Right cardiac atrium (tissue), 5 donors: ENCODE results near the gene DLG4. TPM values are rescaled to one million over a fixed set of nuclear protein-coding genes. Genes with fewer than 3 reads are reported as not detected.
A peak's percentile ranks its signal among the peaks of the same experiment; 100 is the strongest.

Experiments
- ATAC-seq, 2 donors: fragments of 200-7000 bp; cut with Tn5 transposase; one replicate each; pipeline versions ENCODE4 v1.8.0 to v1.9.1; 2020; ENCODE audit warnings: moderate library complexity in 2 of 2, mild to moderate bottlenecking in 1 of 2
- DNase-seq, 3 donors: peaks; one replicate each; pipeline ENCODE4 v3.0.0-alpha.2; 2020
- H3K27ac ChIP-seq: one replicate; pipeline ENCODE4 v1.5.1; 2013; ENCODE audit warnings: mild to moderate bottlenecking, low read length, control low read depth, moderate library complexity
- H3K27me3 ChIP-seq: one replicate; pipeline ENCODE4 v1.6.1; 2013; ENCODE audit not compliant: control insufficient read depth, insufficient read depth
- H3K4me1 ChIP-seq: one replicate; pipeline ENCODE4 v1.6.1; 2013; ENCODE audit warnings: low read length; ENCODE audit not compliant: control insufficient read depth, insufficient read depth
- H3K4me3 ChIP-seq: one replicate; pipeline ENCODE4 v1.5.1; 2013; ENCODE audit warnings: low read length, control low read depth
- H3K9me3 ChIP-seq: one replicate; pipeline ENCODE4 v1.6.1; 2013; ENCODE audit warnings: low read length; ENCODE audit not compliant: control insufficient read depth
- WGBS: extraction: QIAGEN DNeasy Blood & Tissue Kit; methylation state at CpG from one replicate; pipeline ENCODE4 v1.1.7; 2013; 5-methylcytosine and 5-hydroxymethylcytosine counted together
- intact Hi-C, 4 donors: fragments of 100-400 bp; cut with DNase I; formaldehyde crosslinking; loops; one replicate each; pipeline versions ENCODE4 v1.11.0 to v1.14.0; 2022 to 2023
- polyA plus RNA-seq: library from polyadenylated mRNA; stranded (reverse); fragments of 200-250 nt; gene quantifications from one replicate; pipeline ENCODE4 v1.2.3, GENCODE V29; 2013
- total RNA-seq, 4 donors: library from RNA; stranded (reverse); fragmentation: NEBNext Ultra II Directional; extraction: Animal tissue kit (Norgen Biotek cat#: 25700); gene quantifications; one replicate each; pipeline ENCODE4 v1.2.1, GENCODE V29; 2021
- donor health status: healthy with polysubstance abuse.
- donor health status: DM: no; HTN: yes; CAD: no.
- donor health status: DM: no; HTN: no; CAD: no.
- donor health status: DM: no; HTN: yes; CAD: no; lungs with severe emphysema.
- donor health status: DM: yes; HTN: yes; CAD: no.

Gene DLG4
- total and polyA plus RNA-seq, 5 donors, result 23.3 to 36.2 (median 30.8) TPM

DNA sequence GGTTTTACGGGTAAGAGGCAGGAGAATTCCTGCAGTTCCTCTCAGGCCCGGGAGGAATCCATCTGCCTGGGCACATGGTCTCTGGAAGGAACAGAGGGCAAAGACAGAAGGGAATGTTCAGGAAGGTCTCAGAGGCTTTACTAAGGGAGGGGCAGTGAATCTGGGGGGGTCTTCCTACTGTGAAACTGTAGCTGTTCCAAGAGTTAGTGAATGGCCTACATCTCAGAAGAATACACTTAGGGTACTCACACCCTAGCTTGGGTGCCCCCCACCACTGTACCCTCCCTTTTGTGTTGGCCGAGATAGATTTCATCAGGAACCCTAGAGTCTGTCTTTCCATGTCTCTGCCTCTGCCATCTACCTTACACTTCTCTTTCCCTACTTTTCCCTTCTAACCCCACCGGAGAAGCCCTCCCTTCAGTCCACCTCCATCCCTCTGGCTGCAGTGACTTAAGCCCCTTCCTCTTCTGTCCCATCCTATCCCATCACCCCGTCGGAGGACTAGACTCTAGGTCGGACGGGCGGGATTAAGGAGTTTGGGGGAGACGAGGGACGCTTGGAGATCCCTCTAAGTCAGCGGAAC lies 316 bp downstream of the DLG4 start:
- H3K4me3 ChIP-seq, result peak overlapping the region; percentile 78
- intact Hi-C loops, result no loop called here
- 18% methylated on average over 12 of the region's 12 CpGs for WGBS
- no peaks in the 10 kb centered on the region for H3K9me3 ChIP-seq
- ATAC-seq, result no peak
- DNase-seq, result peak in 2 of 3 donors; percentile 6 to 13
- peaks cover 2% of the 10 kb centered on the region for H3K4me1 ChIP-seq
- H3K27me3 ChIP-seq, result no peaks in the 10 kb centered on the region
- H3K27ac ChIP-seq, result peak overlapping the region; percentile 83

DNA sequence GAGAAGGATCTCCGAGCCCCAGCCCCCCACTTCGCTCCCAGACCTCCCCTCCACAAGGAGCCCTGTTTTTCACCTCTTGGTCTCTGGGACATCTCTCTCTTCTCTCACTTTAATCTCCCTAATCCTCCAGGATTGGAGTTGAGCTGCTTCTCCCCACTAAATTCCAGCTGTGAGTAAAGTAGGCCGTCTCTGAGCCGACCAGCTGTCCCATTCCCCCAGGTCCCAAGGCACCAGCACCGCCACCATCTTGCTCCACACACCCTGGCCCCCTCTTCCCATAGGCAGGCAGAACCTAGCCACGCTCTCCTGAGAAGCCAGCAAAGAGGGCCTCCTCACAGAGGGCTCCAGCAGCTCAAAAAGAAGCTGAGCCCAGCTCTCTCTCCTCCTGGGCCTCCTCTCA lies 878 bp downstream of the DLG4 start:
- DNase-seq (peak in 2 of 3 donors; percentile 12 to 32), ATAC-seq (no peak)
- no peaks in the 10 kb centered on the region for H3K9me3 ChIP-seq
- no peak overlapping the region for H3K27ac ChIP-seq
- H3K4me1 ChIP-seq, result peaks cover 2% of the 10 kb centered on the region
- 64% methylated on average over 6 of the region's 6 CpGs for WGBS
- no peaks in the 10 kb centered on the region for H3K27me3 ChIP-seq
- intact Hi-C loops, result no loop called here
- no peak overlapping the region for H3K4me3 ChIP-seq

DNA sequence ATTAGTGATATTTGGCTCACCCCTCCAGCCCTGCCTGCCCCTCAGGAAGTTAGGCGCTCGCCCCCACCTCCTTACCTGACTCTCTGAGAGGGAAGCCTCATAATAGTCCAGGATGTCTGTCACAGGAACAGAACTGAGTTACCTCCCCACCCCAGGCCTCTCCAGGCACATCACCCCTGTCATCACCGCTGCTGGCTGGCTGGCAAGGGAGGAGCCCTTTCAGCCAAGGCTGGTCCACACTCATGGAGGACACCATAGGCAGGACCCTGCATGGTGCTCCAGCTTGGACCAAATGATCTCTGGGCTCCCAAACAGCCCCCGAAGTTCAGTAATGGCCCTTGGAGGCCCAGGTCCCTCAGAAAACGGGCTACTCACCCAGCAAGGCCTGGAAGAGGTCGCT lies 1.5 kb downstream of the DLG4 start:
- WGBS, result 55% methylated on average over 6 of the region's 6 CpGs
- Histone ChIP-seq H3K4me1 (peaks cover 2% of the 10 kb centered on the region), H3K9me3 (no peaks in the 10 kb centered on the region), H3K27me3 (no peaks in the 10 kb centered on the region), H3K27ac (no peak overlapping the region), H3K4me3 (peak overlapping the region; percentile 61)
- DNase-seq, result peak in 2 of 3 donors; percentile 31 to 59
- ATAC-seq, result no peak
- intact Hi-C loops, result no loop called here

DNA sequence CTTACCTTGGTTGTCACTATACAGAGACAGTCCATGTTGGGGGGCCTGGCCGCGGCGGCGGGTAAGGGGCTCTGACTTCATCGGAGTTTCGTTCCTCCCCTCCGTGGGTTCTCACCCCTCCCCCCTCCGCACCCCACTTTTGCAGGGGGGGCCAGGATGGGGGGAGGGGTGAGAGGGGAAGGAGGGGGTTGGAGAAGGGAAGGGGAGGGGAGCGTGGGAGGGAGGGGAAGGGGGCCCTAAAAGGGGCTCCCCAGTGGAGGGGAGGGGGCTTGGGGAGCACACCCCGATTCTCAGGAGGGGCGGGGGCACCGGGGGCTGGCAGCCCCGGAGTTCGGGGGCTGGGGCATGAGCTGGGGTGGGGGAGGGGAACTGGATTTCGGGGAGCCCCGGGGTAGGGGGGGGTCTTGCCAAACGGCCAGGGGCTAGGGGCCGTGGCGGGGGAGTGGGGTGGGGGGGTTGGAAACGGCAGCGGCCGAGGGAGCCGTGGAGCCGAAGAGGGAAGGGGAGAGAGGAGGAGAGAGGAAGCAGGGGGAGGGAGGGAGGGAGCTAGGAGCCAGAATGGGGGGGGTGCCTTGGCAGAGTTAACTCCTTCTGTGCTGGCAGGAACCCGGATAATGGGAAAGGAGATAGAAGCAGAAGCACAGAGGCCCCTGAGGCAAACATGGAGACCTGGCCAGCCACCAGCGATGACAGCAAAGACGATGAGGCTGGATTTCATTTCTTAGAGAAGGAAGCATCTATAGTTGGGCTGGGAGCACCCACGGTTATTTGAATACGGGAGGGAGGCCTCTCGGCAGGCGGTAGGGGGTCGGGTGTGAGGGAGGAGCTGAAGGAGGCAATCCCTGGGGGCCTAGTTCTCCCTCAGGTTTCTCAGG lies 2.3 kb downstream of the DLG4 start:
- Histone ChIP-seq H3K27ac (peak overlapping the region; percentile 5), H3K4me1 (peaks cover 2% of the 10 kb centered on the region), H3K9me3 (no peaks in the 10 kb centered on the region), H3K4me3 (peak overlapping the region; percentile 61), H3K27me3 (no peaks in the 10 kb centered on the region)
- intact Hi-C loops, result no loop called here
- DNase-seq (peak; percentile 67 to 83 (median 82)), ATAC-seq (no peak)
- under 1% methylated on average over 32 of the region's 32 CpGs for WGBS

DNA sequence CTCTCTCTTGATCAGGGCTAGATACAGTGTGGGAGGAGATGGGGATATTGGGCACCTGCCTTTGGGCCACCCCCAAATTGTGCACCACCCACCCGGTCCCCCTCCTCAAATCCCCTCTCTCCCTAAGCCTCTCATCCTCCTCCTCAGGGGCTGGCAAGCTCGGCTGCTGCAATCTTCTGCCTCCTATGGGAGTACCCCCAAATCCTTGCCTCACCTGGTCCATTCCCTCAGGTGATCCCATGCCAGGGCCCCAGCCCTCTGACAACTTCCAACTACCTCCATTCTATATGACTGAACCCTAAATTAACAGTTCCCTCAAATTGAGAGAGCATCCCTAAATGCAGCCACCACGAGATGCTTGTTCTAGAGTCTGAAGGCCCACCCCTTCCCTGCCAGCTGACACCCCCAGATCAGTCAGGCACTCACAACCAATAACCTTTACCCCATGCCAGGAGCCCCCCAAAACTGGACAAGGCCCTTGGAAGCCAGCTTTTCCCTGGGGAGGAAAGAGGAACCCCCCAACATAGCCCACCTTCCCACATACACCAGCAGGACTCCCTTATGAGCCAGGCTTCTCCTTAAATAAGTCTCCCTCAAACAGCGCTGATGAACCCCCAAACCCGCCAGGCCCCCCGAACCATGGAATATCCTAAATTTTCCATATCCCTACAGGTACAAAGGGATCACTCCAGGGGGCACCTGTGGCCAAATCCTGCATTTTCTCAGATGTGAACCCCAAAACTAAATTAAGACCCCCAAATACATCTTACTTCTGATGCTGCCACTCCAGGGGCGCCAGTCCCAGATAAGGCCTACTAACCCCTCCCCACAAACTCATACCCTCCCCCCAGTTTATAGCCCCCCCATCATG lies 3.2 kb downstream of the DLG4 start:
- peak overlapping the region; percentile 17 for H3K27ac ChIP-seq
- intact Hi-C loops, result no loop called here
- no peaks in the 10 kb centered on the region for H3K27me3 ChIP-seq
- peaks cover 2% of the 10 kb centered on the region for H3K4me1 ChIP-seq
- no peaks in the 10 kb centered on the region for H3K9me3 ChIP-seq
- no peak for ATAC-seq
- peak overlapping the region; percentile 61 for H3K4me3 ChIP-seq
- WGBS, result 14% methylated on average over 7 of the region's 7 CpGs
- peak in 1 of 3 donors; percentile 46 for DNase-seq

DNA sequence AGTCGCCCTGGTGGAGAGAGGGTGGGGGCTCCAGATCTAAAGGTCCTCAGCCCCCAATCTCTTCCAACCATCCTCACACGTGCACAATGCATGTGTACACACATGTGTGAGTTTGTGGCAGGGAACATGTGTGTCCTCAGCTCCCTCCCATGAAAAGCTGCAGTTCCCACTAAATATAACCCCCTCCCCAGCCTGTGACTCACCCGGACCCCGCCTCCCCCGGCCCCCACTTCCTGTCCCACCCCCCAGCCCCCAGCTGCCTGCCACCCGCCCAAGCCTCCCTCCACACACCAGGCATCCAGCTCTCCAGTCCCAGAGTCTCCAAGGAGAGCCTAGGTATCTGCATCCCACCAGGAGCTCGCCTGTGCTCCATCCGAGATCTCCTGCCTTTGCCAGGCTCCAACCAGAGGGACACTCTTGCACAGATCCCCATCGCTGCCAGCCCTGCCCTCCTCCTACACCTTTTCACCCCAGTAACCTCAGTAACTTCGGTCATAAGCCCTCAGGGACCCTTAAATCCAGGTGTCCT lies 3.9 kb downstream of the DLG4 start:
- intact Hi-C loops, result no loop called here
- Histone ChIP-seq H3K4me1 (peaks cover under 1% of the 10 kb centered on the region), H3K27me3 (no peaks in the 10 kb centered on the region), H3K4me3 (no peak overlapping the region), H3K27ac (peak overlapping the region; percentile 45), H3K9me3 (no peaks in the 10 kb centered on the region)
- peak in 2 of 3 donors; percentile 18 to 59 for DNase-seq
- ATAC-seq, result no peak
- 9% methylated on average over 10 of the region's 10 CpGs for WGBS

- DNase-seq, result no peak
These were observed 4.4 kb downstream of the DLG4 start for GRCh38 chr17:7215136-7215638.

DNA sequence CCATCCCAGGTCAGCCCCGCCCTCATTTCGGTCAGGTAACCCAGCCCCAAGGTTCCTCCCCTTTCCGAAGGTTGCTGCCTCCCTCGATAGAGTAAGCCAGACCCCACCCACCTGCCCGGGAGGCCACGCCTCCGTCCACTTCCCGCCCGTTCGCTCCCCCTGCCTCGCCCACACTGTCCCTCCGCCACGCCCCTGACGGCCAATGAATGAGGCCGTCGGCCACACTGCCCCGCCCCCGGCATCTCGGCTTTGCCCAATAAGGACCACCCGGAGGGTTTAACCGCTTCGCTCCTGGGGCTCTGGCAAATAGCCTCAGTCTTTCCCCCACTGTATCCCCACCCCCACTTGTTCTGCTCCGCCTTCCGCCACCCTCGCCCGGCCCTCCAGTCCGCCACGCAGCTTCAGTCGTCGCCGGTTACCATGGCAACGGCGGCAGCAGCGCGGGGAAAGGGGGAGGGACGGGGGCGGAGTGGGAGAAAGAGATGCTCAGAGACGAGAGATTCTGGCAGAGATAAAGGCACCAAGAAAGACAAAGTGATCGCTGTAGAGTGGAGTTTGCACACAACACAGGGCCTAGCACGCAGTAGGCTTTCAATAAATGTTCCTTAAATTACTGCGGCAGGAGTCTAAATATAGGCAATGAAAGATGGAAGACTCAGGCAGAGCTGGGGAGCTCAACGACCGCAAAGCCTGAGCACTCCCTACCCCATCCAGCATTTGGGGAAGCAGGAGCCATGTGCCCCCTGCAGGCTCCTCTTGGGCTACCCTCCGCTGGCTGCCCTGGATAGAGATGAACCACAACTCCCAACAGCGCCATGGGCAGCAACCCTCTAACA lies 5.1 kb downstream of the DLG4 start:
- Histone ChIP-seq H3K27me3 (no peaks in the 10 kb centered on the region), H3K4me1 (no peaks in the 10 kb centered on the region), H3K27ac (peak overlapping the region; percentile 50), H3K9me3 (no peaks in the 10 kb centered on the region), H3K4me3 (peak overlapping the region; percentile 62)
- intact Hi-C loops, result no loop called here
- DNase-seq (peak; percentile 100), ATAC-seq (peak; percentile 91)
- under 1% methylated on average over 45 of the region's 45 CpGs for WGBS

More at GRCh38 chr17:7215136-7215638, 4.4 kb downstream of the DLG4 start:
- no peak for ATAC-seq
- Histone ChIP-seq H3K9me3 (no peaks in the 10 kb centered on the region), H3K27me3 (no peaks in the 10 kb centered on the region), H3K4me1 (no peaks in the 10 kb centered on the region), H3K27ac (peak overlapping the region; percentile 45), H3K4me3 (no peak overlapping the region)
- WGBS, result 14% methylated on average over 9 of the region's 9 CpGs
- intact Hi-C loops, result no loop called here

GRCh38 chr17:7213895-7214299 lies 5.7 kb downstream of the DLG4 start:
- Histone ChIP-seq H3K4me3 (peak overlapping the region; percentile 62), H3K27me3 (no peaks in the 10 kb centered on the region), H3K9me3 (no peaks in the 10 kb centered on the region), H3K27ac (no peak overlapping the region), H3K4me1 (no peaks in the 10 kb centered on the region)
- DNase-seq (peak in 1 of 3 donors; percentile 81), ATAC-seq (peak in 1 of 2 donors; percentile 2)
- WGBS, result 5% methylated on average over 15 of the region's 15 CpGs
- intact Hi-C loops, result no loop called here
